ENCODE measurements around the gene FAM117A.
A peak's percentile ranks its signal among the peaks of the same experiment; 100 is the strongest.

Gene FAM117A

GRCh38 chr17:49763735-49764558 is at the start of gene FAM117A:
Gene FAM117A, minus strand, starts transcription at chr17:49764131. Its CDS starts 44 bp downstream, at chr17:49764087.
- peaks cover 51% of the 10 kb centered on the region for H3K4me1 Mint-ChIP-seq (ENCODE audit: low read depth)
- H3K36me3 Mint-ChIP-seq (ENCODE audit: low read depth), result peaks cover 6% of the 10 kb centered on the region
- peak within 1 kb of the TSS; percentile 90 for H3K27ac Mint-ChIP-seq
- no peaks in the 10 kb centered on the region for H3K9me3 Mint-ChIP-seq
- H3K4me3 Mint-ChIP-seq, result peak within 1 kb of the TSS; percentile 95
- H3K27me3 Mint-ChIP-seq (ENCODE audit: low read depth), result peaks cover 34% of the 10 kb centered on the region

- Mint-ChIP-seq H3K9me3 (no peaks in the 10 kb centered on the region), H3K27ac (no peak overlapping the region), H3K36me3 (ENCODE audit: low read depth) (peaks cover 44% of the 10 kb centered on the region), H3K4me3 (no peak overlapping the region), H3K4me1 (ENCODE audit: low read depth) (peaks cover 20% of the 10 kb centered on the region), H3K27me3 (ENCODE audit: low read depth) (no peaks in the 10 kb centered on the region)
These were observed 45.1 kb upstream of the FAM117A start for GRCh38 chr17:49809056-49809455.

GRCh38 chr17:49798738-49799137 is 34.8 kb upstream of the FAM117A start:
- H3K27ac Mint-ChIP-seq, result no peak overlapping the region
- peaks cover 23% of the 10 kb centered on the region for H3K4me1 Mint-ChIP-seq (ENCODE audit: low read depth)
- no peaks in the 10 kb centered on the region for H3K27me3 Mint-ChIP-seq (ENCODE audit: low read depth)
- H3K36me3 Mint-ChIP-seq (ENCODE audit: low read depth), result peaks cover 42% of the 10 kb centered on the region
- no peak overlapping the region for H3K4me3 Mint-ChIP-seq
- H3K9me3 Mint-ChIP-seq, result no peaks in the 10 kb centered on the region

- no peaks in the 10 kb centered on the region for H3K27me3 Mint-ChIP-seq (ENCODE audit: low read depth)
- no peaks in the 10 kb centered on the region for H3K9me3 Mint-ChIP-seq
- no peak overlapping the region for H3K27ac Mint-ChIP-seq
- H3K36me3 Mint-ChIP-seq (ENCODE audit: low read depth), result peaks cover 43% of the 10 kb centered on the region
- H3K4me1 Mint-ChIP-seq (ENCODE audit: low read depth), result peaks cover 24% of the 10 kb centered on the region
- H3K4me3 Mint-ChIP-seq, result no peak overlapping the region
These were observed 34.3 kb upstream of the FAM117A start for GRCh38 chr17:49798182-49798581.

GRCh38 chr17:49795372-49795771 is 31.4 kb upstream of the FAM117A start:
- peaks cover 36% of the 10 kb centered on the region for H3K4me1 Mint-ChIP-seq (ENCODE audit: low read depth)
- H3K27ac Mint-ChIP-seq, result no peak overlapping the region
- no peak overlapping the region for H3K4me3 Mint-ChIP-seq
- no peaks in the 10 kb centered on the region for H3K27me3 Mint-ChIP-seq (ENCODE audit: low read depth)
- peaks cover 50% of the 10 kb centered on the region for H3K36me3 Mint-ChIP-seq (ENCODE audit: low read depth)
- no peaks in the 10 kb centered on the region for H3K9me3 Mint-ChIP-seq

- Mint-ChIP-seq H3K27ac (no peak overlapping the region), H3K36me3 (ENCODE audit: low read depth) (peaks cover 44% of the 10 kb centered on the region)
These were observed 29.4 kb upstream of the FAM117A start for GRCh38 chr17:49793309-49793708.

GRCh38 chr17:49789243-49789578 is 25.3 kb upstream of the FAM117A start:
- Mint-ChIP-seq H3K36me3 (ENCODE audit: low read depth) (peaks cover 25% of the 10 kb centered on the region), H3K4me1 (ENCODE audit: low read depth) (peaks cover 45% of the 10 kb centered on the region), H3K4me3 (peak overlapping the region; percentile 94), H3K27me3 (ENCODE audit: low read depth) (peaks cover 6% of the 10 kb centered on the region), H3K9me3 (no peaks in the 10 kb centered on the region), H3K27ac (peak overlapping the region; percentile 99)

More at GRCh38 chr17:49793309-49793708, 29.4 kb upstream of the FAM117A start:
- Mint-ChIP-seq H3K4me3 (no peak overlapping the region), H3K27me3 (ENCODE audit: low read depth) (no peaks in the 10 kb centered on the region), H3K9me3 (no peaks in the 10 kb centered on the region), H3K4me1 (ENCODE audit: low read depth) (peaks cover 46% of the 10 kb centered on the region)

- H3K9me3 Mint-ChIP-seq, result no peaks in the 10 kb centered on the region
- peaks cover 42% of the 10 kb centered on the region for H3K4me1 Mint-ChIP-seq (ENCODE audit: low read depth)
- peaks cover 7% of the 10 kb centered on the region for H3K27me3 Mint-ChIP-seq (ENCODE audit: low read depth)
- peak within 1 kb of the TSS; percentile 94 for H3K4me3 Mint-ChIP-seq
- H3K36me3 Mint-ChIP-seq (ENCODE audit: low read depth), result peaks cover 23% of the 10 kb centered on the region
- H3K27ac Mint-ChIP-seq, result peak within 1 kb of the TSS; percentile 99
These were observed 24.7 kb upstream of the FAM117A start, which contains the start of gene KAT7 for GRCh38 chr17:49788478-49789242. Gene KAT7, plus strand, starts transcription at chr17:49788681. Its CDS starts 154 bp downstream, at chr17:49788835.

- Mint-ChIP-seq H3K27me3 (ENCODE audit: low read depth) (peaks cover 7% of the 10 kb centered on the region), H3K9me3 (no peaks in the 10 kb centered on the region), H3K27ac (peak overlapping the region; percentile 99), H3K4me1 (ENCODE audit: low read depth) (peaks cover 40% of the 10 kb centered on the region), H3K36me3 (ENCODE audit: low read depth) (peaks cover 20% of the 10 kb centered on the region), H3K4me3 (peak overlapping the region; percentile 94)
These were observed 24.1 kb upstream of the FAM117A start for GRCh38 chr17:49787884-49788477.

- no peak overlapping the region for H3K27ac Mint-ChIP-seq
- H3K4me3 Mint-ChIP-seq, result no peak overlapping the region
- H3K4me1 Mint-ChIP-seq (ENCODE audit: low read depth), result peaks cover 24% of the 10 kb centered on the region
- peaks cover 7% of the 10 kb centered on the region for H3K27me3 Mint-ChIP-seq (ENCODE audit: low read depth)
- H3K9me3 Mint-ChIP-seq, result no peaks in the 10 kb centered on the region
- H3K36me3 Mint-ChIP-seq (ENCODE audit: low read depth), result peaks cover 2% of the 10 kb centered on the region
These were observed 20.7 kb upstream of the FAM117A start for GRCh38 chr17:49784636-49785035.

GRCh38 chr17:49783791-49784190 is 19.9 kb upstream of the FAM117A start:
- Mint-ChIP-seq H3K27ac (no peak overlapping the region), H3K36me3 (ENCODE audit: low read depth) (no peaks in the 10 kb centered on the region), H3K9me3 (no peaks in the 10 kb centered on the region), H3K4me1 (ENCODE audit: low read depth) (peaks cover 21% of the 10 kb centered on the region), H3K27me3 (ENCODE audit: low read depth) (peaks cover 7% of the 10 kb centered on the region), H3K4me3 (no peak overlapping the region)

- H3K9me3 Mint-ChIP-seq, result no peaks in the 10 kb centered on the region
- H3K4me3 Mint-ChIP-seq, result no peak overlapping the region
- H3K27me3 Mint-ChIP-seq (ENCODE audit: low read depth), result peaks cover 7% of the 10 kb centered on the region
- no peak overlapping the region for H3K27ac Mint-ChIP-seq
- no peaks in the 10 kb centered on the region for H3K36me3 Mint-ChIP-seq (ENCODE audit: low read depth)
- H3K4me1 Mint-ChIP-seq (ENCODE audit: low read depth), result peaks cover 19% of the 10 kb centered on the region
These were observed 19.3 kb upstream of the FAM117A start for GRCh38 chr17:49783071-49783715.

GRCh38 chr17:49779739-49780231 is 15.9 kb upstream of the FAM117A start:
- no peaks in the 10 kb centered on the region for H3K36me3 Mint-ChIP-seq (ENCODE audit: low read depth)
- H3K27me3 Mint-ChIP-seq (ENCODE audit: low read depth), result peaks cover 7% of the 10 kb centered on the region
- no peak overlapping the region for H3K27ac Mint-ChIP-seq
- no peak overlapping the region for H3K4me3 Mint-ChIP-seq
- peaks cover 15% of the 10 kb centered on the region for H3K4me1 Mint-ChIP-seq (ENCODE audit: low read depth)
- H3K9me3 Mint-ChIP-seq, result no peaks in the 10 kb centered on the region

- no peak overlapping the region for H3K4me3 Mint-ChIP-seq
- H3K27me3 Mint-ChIP-seq (ENCODE audit: low read depth), result peaks cover 1% of the 10 kb centered on the region
- no peaks in the 10 kb centered on the region for H3K9me3 Mint-ChIP-seq
- H3K27ac Mint-ChIP-seq, result no peak overlapping the region
- H3K36me3 Mint-ChIP-seq (ENCODE audit: low read depth), result no peaks in the 10 kb centered on the region
- H3K4me1 Mint-ChIP-seq (ENCODE audit: low read depth), result peaks cover 15% of the 10 kb centered on the region
These were observed 15.3 kb upstream of the FAM117A start for GRCh38 chr17:49779156-49779738.
